GM18517 (cell line): ENCODE data around the gene SLC22A7.

Source experiments
- ATAC-seq: cut with Tn5 transposase; IDR thresholded peaks from one replicate; pipeline ENCODE4 v1.9.1; 2021; ENCODE audit warnings: mild to moderate bottlenecking, moderate library complexity; ENCODE audit not compliant: unreplicated experiment

The SLC22A7 gene

GRCh38 chr6:43297644-43298564 lies at the start of gene SLC22A7:
SLC22A7 (plus strand) TSS chr6:43298260; CDS start chr6:43298359, 99 bp downstream.
- ATAC-seq: no peak

- no peak for ATAC-seq
Measured at GRCh38 chr6:43248791-43249190, 49.3 kb upstream of the SLC22A7 start.

GRCh38 chr6:43250992-43251373 lies 47.1 kb upstream of the SLC22A7 start:
- ATAC-seq: no peak

GRCh38 chr6:43253401-43253800 lies 44.7 kb upstream of the SLC22A7 start:
- no peak for ATAC-seq

GRCh38 chr6:43254138-43254817 lies 43.8 kb upstream of the SLC22A7 start:
- no peak for ATAC-seq

GRCh38 chr6:43254846-43255245 lies 43.2 kb upstream of the SLC22A7 start:
- ATAC-seq: no peak

- no peak for ATAC-seq
Measured at GRCh38 chr6:43255408-43256054, 42.5 kb upstream of the SLC22A7 start.

- ATAC-seq: no peak
Measured at GRCh38 chr6:43256670-43257366, 41.2 kb upstream of the SLC22A7 start.

GRCh38 chr6:43257367-43258145 lies 40.5 kb upstream of the SLC22A7 start:
- ATAC-seq: no peak

- no peak for ATAC-seq
Measured at GRCh38 chr6:43258180-43258579, 39.9 kb upstream of the SLC22A7 start.

GRCh38 chr6:43258807-43259686 lies 39.0 kb upstream of the SLC22A7 start:
- no peak for ATAC-seq

GRCh38 chr6:43260791-43261190 lies 37.3 kb upstream of the SLC22A7 start:
- no peak for ATAC-seq

- no peak for ATAC-seq
Measured at GRCh38 chr6:43261198-43261597, 36.9 kb upstream of the SLC22A7 start.

- no peak for ATAC-seq
Measured at GRCh38 chr6:43262000-43262779, 35.9 kb upstream of the SLC22A7 start.

GRCh38 chr6:43262780-43263313 lies 35.2 kb upstream of the SLC22A7 start:
- ATAC-seq: no peak

GRCh38 chr6:43263314-43264178 lies 34.5 kb upstream of the SLC22A7 start:
- ATAC-seq: no peak

GRCh38 chr6:43264599-43265145 lies 33.4 kb upstream of the SLC22A7 start:
- no peak for ATAC-seq
